GM04503 (cell line): ENCODE measurements around the gene CDT1.
"Not testable (repeated sequence)": the region's sequence is repeated elsewhere in the genome, so short reads cannot be mapped to it uniquely, and the experiment has no call there.

ENCODE experiments used
- DNase-seq: peaks from one replicate; pipeline ENCODE4 v3.0.0-alpha.2; 2012; ENCODE audit warnings: low read depth

CDT1 gene

DNA sequence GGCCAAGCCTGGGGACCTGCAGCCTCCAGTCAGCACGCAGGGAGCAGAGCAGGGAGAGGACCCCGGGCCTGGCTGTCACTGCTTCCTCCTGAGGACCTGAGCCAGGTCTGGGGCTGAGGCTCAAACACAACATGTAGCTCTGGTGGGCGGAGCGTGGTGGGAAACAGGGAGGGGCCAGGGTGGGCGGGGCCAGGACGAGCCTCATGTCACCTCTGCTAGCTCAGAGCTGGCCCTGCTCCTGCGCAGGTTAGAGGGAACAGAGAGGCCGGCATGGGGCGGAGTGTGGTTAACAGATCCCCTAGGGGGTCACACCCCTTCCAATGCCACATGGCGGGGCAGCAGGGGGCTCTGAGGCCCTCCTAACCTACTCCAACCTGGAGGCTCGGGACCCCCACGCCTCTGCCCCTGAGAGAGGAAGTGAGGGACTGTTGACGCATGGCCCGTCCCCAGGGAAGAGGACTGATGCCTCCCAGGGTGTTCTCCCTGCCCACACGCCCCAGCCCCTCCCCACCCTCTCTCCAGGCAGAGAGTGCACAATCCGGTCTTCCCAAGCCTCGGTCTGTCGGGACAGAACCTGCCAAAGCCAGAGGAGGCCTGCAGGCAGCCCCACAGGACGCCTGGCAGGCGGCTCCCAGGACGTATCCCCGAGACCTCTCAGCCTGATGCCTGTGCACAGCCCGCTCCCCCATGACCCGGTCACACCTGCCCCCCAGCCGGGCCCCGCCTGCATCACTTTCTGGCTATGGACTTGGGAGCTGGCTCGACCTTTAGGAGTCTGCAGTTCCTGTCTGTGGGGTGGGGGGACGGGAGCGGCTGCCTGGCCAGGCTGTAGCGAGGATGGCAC, 33.8 kb upstream of the CDT1 start:
- no peak for DNase-seq

DNA sequence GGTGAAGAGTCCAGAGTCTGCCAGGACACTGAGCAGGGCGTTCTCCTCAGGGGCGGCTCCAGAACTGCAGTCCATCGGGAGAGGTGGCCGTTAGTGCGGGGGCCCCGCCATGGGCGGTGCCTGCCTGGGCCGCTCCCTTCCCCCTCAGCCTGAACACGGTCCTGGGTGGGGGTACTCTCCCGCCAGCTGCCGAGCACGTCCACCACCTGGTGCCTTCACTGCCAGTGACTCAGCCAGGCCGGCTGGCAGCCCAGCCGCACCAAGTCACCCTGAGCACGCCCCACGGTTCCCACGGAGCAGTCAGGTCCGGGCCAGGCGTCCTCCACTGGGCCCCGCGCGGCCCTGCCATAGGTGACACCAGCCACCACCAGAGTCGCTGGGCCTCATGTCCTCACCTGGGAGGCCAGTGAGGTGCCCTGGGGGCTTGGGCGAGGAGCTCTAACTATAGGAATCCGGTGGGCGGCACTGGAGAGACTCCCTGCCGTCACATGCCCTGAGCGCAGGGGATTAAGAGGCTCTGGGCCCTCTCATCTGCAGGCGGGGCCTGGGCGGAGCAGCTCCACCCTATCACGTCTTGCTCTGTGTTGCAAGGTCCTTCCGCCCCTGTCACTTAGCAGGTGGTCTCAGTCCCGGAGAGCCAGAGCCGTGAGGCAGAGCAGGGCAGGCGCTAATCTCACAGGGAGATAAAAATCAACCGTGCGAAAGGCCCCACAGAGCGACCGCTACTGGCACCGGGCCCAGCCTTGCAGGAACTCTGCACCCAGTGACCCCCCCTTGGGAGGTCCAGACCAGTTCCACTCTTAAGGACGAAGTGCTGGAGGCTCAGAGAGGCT, 32.9 kb upstream of the CDT1 start:
- no peak for DNase-seq

DNA sequence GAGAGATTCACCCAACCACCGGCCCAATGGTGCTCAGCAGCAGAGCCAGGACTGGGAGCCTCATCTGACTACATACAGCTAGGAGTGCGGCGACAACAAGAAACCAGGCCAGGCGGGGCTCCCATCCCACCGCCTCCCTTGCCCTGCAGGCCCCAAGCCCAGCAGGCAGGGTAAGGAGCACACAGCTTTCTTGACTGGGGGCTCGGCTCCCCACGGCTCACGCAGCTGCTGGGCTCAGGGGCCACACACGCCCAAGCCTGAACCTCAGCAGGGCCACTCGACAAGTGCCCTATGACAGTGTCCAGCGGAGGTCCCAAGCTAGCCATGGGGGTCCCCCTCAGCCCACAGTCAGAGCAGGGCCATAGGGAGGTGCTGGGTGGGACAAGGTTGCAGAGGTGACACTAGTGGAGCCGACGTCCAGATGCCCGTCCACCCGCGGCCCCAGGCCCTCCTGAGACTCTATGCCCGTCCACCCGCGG, 32.3 kb upstream of the CDT1 start:
- no peak for DNase-seq

DNA sequence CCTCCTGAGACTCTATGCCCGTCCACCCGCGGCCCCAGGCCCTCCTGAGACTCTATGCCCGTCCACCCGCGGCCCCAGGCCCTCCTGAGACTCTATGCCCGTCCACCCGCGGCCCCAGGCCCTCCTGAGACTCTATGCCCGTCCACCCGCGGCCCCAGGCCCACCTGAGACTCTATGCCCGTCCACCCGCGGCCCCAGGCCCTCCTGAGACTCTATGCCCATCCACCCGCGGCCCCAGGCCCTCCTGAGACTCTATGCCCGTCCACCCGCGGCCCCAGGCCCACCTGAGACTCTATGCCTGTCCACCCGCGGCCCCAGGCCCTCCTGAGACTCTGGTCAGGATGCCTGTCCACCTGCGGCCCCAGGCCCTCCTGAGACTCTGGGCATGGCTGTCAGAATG, 31.8 kb upstream of the CDT1 start:
- DNase-seq = not testable (repeated sequence)

DNA sequence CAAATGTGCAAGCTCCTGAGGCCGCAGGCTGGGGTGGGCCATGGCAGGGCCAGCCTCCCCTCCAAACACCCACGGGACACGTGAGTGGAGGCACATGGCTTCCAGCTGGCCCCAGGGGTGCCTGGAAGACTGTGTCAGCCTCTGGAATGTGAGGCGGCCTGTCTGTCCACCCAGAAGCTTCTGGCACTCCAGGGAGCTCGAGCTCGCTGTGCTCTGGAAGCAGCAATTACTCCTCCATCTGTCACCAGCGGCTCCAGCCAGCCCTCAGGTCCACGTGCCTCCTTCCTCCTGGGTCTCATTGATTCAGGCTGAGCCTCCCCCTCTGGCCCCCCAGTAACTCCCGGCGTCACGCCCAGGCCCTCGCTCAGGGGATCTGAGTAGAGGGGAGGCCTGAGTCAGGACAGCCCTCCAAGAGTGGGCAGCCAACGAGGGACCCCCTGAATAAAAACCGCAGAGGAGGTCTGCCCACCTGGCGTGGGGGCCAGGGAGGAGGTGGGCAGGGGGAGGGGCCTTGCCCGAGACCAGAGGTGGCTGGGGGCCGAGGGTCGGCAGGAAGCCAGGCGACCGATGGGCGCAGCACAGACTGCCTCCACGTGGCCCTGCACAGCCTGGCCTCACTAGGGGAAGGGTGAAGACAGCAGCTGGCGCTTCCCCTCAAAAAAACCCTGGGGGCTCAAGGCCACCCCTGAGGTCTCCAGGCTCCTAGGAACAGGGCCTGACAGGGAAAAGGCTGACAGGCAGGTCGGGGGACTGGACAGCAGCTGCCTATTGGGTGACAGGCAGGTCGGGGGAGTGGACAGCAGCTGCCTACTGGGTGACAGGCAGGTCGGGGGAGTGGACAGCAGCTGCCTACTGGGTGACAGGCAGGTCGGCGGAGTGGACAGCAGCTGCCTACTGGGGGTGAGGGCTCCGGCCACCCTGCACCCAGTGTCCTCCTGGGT, 30.4 kb upstream of the CDT1 start:
- peak; percentile 87 for DNase-seq

DNA sequence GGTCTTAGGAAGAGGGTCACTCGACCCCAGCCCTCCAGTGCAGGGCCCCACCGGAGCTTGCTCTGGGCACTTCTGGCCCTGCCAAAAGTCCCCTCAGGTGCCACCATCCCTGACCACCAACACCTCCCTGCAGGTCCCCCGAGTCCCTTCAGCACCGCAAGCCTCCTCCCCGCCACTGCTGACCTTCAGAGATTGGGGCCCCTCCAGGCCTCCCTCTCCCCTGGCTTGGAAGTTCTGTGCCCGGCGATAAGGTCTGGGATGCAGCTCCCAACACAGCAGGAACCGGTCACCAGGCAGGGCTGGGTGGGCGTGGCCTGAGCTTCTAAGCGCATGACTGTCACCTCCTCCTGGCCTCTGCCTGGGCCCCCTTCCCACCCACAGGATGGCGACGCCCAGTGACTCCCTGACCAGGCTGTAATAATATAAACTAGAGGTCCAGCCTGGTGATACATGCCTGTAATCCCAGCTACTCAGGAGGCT, 29.7 kb upstream of the CDT1 start:
- DNase-seq = no peak

DNA sequence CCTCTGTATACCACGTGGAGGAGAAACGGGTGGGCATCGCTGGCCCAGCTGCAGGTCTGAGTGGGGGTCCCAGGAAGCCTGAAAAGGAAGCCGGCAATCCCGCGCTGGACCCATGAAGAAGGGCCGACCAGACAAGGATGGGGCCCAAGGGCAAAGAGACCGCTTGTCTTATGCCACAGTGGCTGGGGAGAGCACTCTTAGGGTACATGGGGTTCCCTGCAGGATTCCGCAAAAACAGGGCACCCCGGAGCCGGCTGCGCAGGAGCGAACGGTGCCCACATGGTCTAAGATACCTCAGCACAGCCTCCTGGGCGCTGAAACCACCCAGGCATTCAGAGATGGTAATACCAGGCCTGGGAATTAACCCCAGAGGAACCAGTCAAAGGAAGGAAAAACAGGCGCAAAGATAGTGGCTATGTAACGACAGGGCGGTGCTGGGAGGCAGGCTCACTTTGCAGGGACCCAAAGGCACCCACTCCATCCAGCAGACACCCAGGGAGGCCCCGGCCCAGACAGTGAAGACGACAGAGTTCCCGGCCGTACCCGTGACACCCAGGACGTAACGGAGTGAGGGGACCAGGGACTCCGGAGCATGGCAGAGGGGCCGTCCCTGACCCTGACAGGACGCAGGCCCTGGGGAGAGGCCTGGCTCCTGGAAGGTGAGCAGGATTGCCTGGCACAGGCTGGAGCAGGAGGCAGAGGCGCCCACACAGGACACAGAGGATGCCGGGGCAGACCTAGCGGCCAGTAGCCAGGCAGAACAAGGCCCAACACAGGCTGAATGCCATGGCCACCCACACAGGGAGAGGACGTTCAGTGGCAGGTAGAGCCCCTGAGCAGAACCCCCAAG, 28.8 kb upstream of the CDT1 start:
- no peak for DNase-seq

DNA sequence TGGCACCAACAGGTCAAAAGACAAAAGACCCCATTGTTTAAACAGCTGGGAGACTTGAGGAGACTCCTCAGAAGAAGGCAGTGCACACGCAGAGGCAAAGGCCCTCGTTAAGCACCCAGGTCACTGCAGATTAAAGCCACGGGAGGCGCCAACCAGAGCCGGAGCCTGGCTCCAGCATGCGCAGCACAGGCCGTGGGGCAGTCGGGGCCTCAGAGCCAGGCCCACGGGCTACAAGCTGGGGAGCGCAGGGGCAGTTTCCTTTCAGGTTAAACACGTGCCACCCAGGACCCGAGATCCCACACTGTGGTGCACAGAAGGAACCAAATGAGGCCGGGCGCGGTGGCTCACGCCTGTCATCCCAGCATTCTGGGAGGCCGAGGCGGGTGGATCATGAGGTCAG, 27.8 kb upstream of the CDT1 start:
- DNase-seq = no peak

DNA sequence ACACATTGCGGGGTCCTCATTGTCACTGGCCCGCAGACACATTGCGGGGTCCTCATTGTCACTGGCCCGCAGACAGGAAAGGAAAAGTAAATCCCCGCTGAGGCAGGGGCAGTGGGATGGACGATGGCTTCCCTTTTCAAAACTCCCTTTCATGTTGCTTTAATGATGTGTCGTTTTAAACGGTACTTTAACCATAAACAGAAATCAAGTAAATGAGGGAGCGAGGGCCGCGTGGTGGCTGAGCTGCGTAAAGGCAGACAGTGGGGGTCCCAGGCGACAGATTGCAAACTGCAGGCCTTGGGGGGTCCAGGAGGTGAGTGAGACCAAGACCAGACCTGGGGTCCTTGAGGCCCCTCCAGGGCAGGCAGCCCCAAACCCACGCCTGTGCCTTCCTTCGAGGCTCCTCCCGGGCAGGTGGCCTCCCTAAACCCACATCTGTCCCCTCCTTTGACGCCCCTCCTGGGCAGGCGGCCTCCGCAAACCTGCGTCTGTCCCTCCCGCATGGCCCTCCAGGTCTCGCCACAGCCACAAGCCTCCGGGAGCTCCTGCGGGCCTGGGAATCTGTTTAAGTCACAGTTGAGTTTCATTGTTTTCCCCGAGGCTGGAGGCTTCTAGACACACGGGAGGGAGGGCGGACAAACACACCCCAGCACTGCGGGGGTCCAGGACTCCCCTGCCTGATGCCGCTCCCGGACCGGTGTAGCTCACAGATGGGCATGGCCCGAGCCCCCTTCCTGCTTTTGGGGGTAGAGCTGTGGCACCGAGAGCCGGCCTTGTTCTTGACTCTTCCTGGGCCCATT, 25.9 kb upstream of the CDT1 start:
- DNase-seq = no peak

DNA sequence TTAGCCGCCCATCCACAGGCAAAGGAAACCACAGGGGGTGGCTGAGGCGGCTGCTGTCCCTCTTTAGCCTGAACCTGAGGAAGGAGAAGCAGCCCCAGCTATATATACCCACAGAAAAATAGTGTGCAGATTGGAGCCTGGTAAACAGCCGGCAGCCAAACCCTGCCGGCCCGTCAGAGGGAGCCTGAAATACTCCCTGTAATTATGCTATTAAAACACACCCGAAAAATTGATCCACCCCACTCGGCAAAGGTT, 25.4 kb upstream of the CDT1 start:
- DNase-seq = no peak

DNA sequence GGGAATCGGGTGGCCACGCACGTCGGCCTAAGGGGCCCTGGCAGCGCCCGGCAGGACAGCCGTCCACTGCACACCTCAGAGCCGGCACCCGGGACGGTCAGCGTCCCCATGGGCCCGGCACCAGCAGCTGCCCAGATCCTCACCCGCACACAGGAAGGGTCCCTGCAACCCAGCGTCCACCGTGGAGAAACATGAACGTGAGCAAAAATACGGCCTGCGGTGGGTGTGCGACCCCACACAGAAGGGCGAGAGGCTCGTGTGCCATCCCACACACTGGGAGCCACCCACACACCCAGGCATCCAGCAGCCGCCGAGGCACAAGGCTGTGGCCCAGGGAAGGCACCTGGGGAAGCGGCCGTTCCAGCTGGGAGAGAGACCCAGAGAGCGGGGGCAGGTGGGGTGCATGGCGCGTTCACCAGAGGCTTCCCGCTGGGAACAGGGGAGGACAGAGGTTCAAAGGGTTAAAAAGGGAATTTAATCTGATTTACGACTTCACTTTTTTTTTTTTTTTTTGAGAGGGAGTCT, 25.0 kb upstream of the CDT1 start:
- DNase-seq = no peak

DNA sequence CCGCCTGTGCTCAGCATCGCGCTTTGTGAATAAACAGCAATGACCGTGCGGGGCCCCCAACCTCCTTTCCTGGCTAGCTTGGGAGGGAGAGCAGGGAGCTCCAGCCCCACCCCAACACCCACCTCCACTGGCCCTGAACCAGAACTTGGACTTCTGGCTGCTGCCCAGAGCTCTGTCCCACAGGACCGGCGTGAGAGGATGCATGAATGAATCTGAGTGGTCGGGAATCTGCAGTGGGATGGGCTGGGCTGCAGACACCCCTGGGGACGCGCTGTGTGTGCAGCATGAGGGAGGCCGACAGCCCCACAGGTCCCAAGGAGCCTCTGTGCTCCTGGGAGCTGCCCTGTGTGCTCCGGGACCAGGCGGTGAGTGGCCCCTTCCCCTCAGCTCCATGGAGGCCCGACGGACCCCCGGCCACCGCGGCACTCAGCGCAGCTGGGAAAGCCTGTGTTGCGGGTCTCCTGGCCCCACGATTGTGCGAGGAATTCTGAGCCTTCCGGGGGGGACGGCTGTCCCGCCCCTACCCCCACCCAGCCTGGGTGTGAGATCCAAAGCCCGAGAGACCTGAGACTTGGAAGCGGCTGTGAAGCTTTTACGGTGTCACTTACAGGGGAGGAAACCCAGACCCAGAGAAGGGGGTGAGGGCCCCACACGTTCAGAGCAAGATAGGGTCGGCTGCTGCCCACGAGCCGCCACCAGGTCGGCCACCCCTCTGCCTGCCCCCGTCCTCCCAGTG, 24.0 kb upstream of the CDT1 start:
- DNase-seq = no peak

DNA sequence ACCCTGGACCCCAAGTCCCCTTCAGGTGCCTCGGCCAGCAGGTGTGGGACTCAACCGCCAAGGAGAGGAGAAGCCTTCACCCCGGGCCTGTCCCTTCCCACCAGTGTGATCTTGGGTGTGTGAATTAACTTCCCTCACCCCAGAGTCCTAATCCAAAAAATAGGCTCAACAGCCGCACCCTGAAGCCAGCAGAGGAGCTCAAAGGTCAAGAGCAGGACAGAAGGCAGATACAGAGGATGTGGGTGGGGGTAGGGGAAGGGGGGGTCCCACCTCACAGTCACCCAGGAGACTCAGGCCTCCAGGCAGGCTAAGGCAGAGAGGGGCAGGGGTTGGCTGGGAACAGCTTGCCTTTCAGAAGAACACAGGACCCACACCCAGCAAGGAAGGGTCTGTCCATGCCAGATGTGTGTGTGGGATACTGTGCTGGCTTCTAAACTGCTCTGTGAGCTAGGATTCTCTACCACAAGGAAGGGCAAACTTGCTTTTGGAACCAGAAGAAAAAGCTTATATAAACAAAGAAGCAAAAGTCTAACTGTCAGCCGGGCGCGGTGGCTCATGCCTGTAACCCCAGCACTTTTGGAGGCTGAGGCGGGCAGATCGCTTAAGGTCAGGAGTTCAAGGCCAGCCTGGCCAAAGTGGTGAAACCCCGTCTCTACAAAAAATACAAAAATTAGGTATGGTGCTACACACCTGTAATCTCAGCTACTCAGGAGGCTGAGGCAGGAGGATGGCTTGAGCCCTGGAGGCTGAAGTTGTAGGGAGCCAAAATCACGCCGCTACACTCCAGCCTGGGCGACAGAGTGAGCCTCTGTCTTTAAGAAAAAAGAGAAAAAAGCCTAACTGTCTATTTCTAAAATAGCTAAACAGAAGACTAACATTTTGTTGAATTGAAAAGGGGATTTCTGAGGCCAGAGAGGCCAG, 23.2 kb upstream of the CDT1 start:
- no peak for DNase-seq

DNA sequence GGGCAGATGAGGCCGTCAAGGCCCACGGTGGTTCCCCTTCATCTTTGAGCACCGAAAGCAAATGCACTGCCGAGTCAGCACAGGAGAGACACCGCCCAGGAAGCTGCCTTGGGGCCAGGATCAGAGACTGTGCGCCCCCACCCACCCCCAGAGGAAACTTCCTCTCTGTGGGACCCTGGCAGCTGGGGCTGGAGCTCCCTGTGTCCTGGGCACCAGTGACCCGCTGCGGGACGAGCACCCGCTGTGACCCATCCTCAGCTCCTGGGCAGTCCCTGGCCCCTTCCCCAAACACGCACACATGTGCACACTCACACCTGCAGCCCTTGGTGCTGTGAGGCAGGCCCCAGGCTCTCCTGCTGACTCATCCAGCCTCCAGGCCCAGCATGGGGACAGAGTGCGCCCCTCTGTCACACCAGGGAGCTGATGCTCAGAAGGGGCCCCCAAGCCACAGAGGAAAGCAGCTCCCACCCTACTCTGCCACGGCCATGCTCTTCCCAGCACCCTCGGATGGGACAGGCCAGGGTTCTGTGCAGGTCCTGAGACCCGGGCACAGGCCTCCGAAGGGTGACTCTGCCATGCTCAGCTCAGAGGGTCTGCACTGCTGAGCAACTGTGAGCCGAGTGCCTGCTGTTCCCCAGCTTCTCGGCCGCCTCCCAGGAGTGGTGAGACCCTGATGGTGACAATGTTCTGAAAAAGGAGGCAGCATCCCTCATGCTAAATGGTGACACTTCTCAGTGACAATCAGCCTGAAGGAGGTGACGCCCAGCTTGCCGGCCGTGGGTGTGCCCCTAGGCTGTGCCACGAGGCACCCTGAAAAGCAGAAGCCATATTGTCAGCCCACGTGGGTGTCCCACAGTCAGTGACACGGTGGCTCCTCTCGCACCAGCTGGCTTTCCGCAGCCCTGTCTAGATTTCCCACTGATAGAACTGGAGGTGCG, 22.2 kb upstream of the CDT1 start:
- DNase-seq = no peak

DNA sequence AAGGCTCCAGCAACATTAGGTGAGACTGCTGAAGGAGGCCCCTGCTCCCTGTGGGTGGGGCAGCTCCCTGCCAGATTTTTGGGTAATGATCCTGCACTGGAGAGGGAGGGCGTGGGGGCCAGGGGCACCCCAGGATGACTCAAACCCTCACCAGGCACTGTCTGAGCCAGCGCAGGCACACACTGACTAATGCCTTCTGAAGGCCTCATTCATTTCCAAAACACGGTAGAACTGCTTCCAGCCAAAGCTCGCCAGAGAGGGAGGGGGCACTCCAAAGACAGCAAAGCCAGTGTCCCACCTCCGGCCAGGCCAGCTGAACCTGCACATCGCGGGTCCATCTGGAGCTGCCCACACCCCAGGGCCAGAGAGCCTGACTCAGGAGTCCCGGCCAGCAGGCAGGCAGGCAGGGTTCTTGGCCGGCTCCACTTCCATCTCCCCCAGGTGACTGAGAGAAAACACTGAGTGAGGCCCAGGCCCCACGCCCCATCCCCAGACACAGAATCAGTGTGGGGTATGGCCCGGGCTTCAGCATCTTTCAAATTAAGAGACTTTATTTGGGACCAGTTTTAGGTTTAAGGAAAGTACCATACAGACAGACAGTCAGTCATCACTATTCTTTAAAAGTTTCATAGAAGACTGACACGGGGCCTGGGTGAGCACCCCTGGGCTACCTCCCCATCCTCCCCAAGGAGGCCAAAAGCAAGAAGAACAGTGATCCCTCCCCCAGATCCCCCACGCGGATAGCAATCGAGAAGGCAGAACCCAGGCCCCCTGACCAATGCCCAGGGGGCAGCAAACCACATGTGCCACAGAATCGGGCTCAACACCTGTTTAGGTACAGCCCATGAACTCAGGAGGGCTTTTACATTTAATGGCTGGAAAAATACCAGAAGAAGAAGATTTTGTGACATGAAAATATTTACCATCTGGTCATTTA, 20.9 kb upstream of the CDT1 start:
- no peak for DNase-seq
